WERI-Rb-1 (cell line): ENCODE data around the gene TNFRSF12A.

Experiments used
- DNase-seq: peaks from one replicate; pipeline ENCODE4 v3.0.0-alpha.2; 2020
- H3K27ac ChIP-seq: fragments of 250-450 bp; sonication (Bioruptor Pico); 2 replicates; pipeline ENCODE4 v1.5.1; 2020; ENCODE audit warnings: mild to moderate bottlenecking, moderate library complexity
- H3K27me3 ChIP-seq: fragments of 250-450 bp; sonication (Bioruptor Pico); 2 replicates; pipeline ENCODE4 v1.5.1; 2021; ENCODE audit warnings: mild to moderate bottlenecking, low read depth, moderate library complexity; ENCODE audit not compliant: insufficient read depth, severe bottlenecking
- H3K36me3 ChIP-seq: fragments of 250-450 bp; sonication (Bioruptor Pico); 2 replicates; pipeline ENCODE4 v1.5.1; 2020; ENCODE audit warnings: mild to moderate bottlenecking, moderate library complexity
- H3K4me3 ChIP-seq: 2 replicates; pipeline ENCODE4 v1.5.1; 2011; ENCODE audit warnings: low read depth, mild to moderate bottlenecking, control low read depth, low read length
- H3K9me3 ChIP-seq: fragments of 250-450 bp; sonication (Bioruptor Pico); 2 replicates; pipeline ENCODE4 v1.5.1; 2021; ENCODE audit warnings: mild to moderate bottlenecking, moderate library complexity; ENCODE audit not compliant: severe bottlenecking
- TF ChIP-seq, protein P1 (sequence below): IDR thresholded peaks from 2 replicates; pipeline ENCODE4 v1.5.1; 2011; ENCODE audit warnings: low read depth, mild to moderate bottlenecking, control low read depth, inconsistent platforms, low read length

Gene TNFRSF12A

GRCh38 chr16:3059041-3059722 lies 39.0 kb downstream of the TNFRSF12A start:
- H3K27ac ChIP-seq = peak overlapping the region; percentile 83
- H3K27me3 ChIP-seq = no peaks in the 10 kb centered on the region
- no peaks in the 10 kb centered on the region for H3K9me3 ChIP-seq
- TF ChIP-seq, protein P1, sequence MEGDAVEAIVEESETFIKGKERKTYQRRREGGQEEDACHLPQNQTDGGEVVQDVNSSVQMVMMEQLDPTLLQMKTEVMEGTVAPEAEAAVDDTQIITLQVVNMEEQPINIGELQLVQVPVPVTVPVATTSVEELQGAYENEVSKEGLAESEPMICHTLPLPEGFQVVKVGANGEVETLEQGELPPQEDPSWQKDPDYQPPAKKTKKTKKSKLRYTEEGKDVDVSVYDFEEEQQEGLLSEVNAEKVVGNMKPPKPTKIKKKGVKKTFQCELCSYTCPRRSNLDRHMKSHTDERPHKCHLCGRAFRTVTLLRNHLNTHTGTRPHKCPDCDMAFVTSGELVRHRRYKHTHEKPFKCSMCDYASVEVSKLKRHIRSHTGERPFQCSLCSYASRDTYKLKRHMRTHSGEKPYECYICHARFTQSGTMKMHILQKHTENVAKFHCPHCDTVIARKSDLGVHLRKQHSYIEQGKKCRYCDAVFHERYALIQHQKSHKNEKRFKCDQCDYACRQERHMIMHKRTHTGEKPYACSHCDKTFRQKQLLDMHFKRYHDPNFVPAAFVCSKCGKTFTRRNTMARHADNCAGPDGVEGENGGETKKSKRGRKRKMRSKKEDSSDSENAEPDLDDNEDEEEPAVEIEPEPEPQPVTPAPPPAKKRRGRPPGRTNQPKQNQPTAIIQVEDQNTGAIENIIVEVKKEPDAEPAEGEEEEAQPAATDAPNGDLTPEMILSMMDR = peak; percentile 74
- peak; percentile 92 for DNase-seq
- H3K4me3 ChIP-seq = peak overlapping the region; percentile 80
- no peaks in the 10 kb centered on the region for H3K36me3 ChIP-seq

GRCh38 chr16:3059723-3060242 lies 39.6 kb downstream of the TNFRSF12A start:
- Histone ChIP-seq H3K4me3 (peak overlapping the region; percentile 33), H3K36me3 (no peaks in the 10 kb centered on the region), H3K27ac (peak overlapping the region; percentile 45), H3K9me3 (no peaks in the 10 kb centered on the region), H3K27me3 (no peaks in the 10 kb centered on the region)
- DNase-seq = no peak
- TF ChIP-seq, protein P1 = no peak

DNA sequence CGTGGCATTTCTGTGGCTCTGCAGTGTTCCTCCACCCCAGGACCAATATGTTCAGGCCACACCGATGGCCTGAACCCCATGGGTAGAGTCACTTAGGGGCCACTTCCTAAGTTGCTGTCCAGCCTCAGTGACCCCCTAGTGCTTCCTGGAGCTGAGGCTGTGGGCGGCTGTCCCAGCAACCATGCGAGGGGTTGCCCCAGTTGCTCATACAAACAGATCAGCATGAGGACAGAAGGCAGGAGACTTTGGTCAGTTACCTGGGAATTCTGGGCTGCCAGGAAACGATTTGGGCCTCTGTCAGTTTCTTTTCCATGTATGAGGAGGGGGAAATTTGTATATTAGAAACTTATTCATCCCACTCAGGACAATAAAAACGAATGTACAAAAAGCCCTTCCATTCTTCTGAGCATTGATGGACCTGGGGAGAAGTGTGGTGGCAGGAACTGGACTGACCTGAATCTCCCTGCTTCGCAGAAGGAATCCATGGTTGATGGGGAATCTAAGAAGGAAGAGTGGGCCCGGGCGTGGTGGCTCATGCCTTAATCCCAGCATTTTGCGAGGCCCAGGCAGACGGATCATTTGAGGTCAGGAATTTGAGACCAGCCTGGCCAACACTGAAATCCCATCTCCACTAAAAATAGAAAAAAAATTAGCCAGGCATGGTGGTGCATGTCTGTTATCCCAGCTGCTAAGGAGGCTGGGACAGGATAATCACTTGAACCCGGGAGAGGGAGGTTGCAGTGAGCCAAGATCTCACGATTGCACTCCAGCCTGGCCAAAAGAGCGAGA lies 40.4 kb downstream of the TNFRSF12A start:
- TF ChIP-seq, protein P1 = no peak
- no peaks in the 10 kb centered on the region for H3K9me3 ChIP-seq
- no peaks in the 10 kb centered on the region for H3K36me3 ChIP-seq
- DNase-seq = peak; percentile 83
- H3K4me3 ChIP-seq = no peak overlapping the region
- no peaks in the 10 kb centered on the region for H3K27me3 ChIP-seq
- peak overlapping the region; percentile 45 for H3K27ac ChIP-seq

GRCh38 chr16:3062553-3062952 lies 42.4 kb downstream of the TNFRSF12A start:
- Histone ChIP-seq H3K36me3 (no peaks in the 10 kb centered on the region), H3K27ac (no peak overlapping the region), H3K4me3 (no peak overlapping the region), H3K9me3 (no peaks in the 10 kb centered on the region), H3K27me3 (no peaks in the 10 kb centered on the region)
- TF ChIP-seq, protein P1 = no peak
- DNase-seq = no peak

DNA sequence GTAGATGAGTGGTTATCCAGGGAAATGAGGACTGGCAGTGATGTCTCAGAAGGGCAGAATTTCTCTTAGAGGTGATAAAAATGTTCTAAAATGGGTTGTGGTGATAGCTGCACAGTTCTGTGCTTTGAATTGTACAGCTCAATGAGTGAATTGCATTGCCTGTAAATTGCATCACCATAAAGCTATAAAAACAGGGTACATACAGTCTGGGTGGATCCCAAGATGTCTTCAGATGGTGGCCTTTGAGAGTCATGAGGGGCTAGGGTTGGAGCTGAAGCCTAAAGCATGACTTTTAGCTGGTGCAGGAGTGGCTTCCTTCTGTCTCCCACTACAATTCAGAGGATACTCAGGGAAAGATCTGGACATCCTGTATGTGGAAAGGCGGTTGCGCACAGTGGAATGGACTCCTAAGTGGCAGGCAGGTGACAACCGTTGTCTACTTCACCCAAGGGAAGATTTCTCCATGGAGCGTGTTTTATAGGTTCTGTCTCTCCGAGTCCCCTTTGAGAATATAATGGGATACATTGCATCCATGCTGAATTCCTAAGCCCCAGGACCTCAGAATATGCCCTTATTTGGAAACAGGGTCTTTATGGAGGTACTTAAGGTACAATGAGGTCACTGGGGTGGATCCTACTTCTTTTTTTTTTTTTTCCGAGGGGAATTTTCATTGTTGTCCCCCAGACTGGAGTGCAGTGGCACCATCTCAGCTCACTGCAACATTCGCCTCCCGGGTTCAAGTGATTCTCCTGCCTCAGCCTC lies 43.6 kb downstream of the TNFRSF12A start:
- Histone ChIP-seq H3K36me3 (no peaks in the 10 kb centered on the region), H3K27me3 (no peaks in the 10 kb centered on the region), H3K4me3 (no peak overlapping the region), H3K9me3 (no peaks in the 10 kb centered on the region), H3K27ac (no peak overlapping the region)
- no peak for DNase-seq
- TF ChIP-seq, protein P1 = no peak
